LNCAP (cell line): ENCODE data around the gene SLC46A2.

Source experiments
- CTCF ChIP-seq: fragments of 450-650 bp; IDR thresholded peaks from 2 replicates; pipeline ENCODE4 v1.5.1; 2017; ENCODE audit warnings: mild to moderate bottlenecking

Gene SLC46A2

DNA sequence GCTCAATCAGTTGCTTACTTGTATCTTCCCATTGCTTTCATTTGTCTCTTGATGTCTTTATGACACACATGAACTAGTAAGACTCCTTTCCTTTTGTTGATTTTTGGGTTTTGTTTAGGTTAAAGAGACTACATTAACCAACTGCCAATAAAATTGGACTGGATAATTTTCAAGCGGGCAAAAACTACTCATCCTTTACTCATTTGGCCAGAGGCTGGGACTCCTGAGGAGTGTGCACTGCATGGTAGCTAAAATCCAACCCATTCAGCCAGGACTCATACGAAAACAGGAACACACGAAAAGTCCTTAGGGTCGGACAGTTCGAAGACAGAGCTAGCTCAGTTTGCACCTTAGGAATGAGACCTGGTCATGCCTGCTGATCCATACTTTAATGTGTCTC lies 6.0 kb downstream of the SLC46A2 start:
- TF ChIP-seq CTCF = no peak

DNA sequence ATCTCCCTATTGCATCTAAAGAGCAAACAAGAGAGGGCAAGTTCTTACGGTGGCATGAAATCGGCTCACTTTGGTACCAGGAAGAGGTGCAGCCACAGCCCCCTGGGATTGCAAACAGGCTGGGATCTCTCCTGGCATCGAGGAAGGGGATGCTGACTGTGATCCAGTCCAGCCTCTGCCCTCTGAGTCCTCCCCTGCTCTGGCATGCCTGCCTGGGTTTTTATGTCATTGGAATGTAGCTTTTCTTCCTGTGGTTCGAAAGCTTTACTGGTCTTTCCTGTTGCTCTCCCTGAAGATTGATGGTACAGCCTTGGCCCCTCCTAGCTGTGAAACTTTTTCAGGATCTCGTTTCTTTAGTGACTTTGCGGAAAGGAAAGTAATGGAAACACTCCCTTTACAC lies 6.6 kb downstream of the SLC46A2 start:
- no peak for TF ChIP-seq CTCF

DNA sequence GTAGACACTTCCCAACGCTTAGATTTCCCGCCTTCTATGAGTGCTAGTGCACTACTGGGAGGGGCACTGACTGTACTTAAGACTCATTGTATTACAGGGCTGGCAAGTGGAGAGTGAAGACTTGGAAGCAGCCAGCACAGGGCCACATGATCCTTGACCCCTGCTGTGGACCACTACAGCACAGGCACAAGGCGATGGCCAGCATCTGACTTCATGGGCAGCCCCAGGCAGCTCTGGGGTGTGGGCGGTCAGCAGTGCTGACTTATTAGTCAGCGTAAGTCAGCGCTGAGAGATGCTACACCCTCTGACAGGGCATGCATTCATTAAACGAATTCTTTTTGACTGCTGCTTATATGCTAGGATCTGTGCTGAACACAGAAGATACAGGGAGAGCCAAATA lies 9.3 kb downstream of the SLC46A2 start:
- no peak for TF ChIP-seq CTCF

DNA sequence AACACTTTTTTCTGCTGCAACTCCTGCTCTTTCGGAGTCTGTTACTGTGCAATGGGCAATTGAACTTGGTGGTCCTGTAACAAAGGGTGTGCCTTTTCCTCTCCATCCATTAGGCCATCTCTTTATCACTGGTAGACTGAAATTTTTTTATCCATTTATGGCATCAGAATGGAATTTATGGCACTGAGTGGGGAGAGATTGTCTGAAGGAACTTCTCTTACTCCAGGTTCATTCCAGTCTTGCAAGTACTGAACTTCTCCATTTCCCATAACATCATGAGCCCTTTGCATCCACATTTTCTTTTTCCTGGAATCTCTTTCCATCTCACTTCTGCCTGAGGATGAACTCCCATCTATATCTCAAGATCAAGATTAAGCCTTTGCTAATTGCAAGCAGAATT lies 10.0 kb downstream of the SLC46A2 start:
- TF ChIP-seq CTCF = no peak

DNA sequence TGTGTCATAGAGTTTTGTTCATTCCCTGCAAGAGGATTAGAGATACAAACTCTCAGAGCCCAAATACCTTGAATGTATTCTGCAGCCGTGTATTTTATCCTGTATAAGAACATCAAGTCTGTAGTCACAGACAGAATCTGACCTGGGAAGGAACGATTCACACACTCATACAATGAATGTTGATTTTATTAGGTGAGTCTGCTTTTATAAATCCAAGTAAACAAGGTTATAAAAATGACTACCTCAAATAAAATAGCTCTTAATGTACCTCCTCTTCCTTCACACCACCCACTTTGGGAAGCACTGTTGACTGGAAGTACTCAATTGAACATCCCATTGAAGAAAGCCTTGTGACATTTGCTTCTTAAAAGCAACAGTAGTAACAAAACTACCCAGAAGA lies 11.9 kb downstream of the SLC46A2 start:
- no peak for TF ChIP-seq CTCF

- no peak for TF ChIP-seq CTCF
These were observed 16.8 kb downstream of the SLC46A2 start for GRCh38 chr9:112873773-112874405.

GRCh38 chr9:112872019-112872418 lies 18.7 kb downstream of the SLC46A2 start:
- no peak for TF ChIP-seq CTCF

DNA sequence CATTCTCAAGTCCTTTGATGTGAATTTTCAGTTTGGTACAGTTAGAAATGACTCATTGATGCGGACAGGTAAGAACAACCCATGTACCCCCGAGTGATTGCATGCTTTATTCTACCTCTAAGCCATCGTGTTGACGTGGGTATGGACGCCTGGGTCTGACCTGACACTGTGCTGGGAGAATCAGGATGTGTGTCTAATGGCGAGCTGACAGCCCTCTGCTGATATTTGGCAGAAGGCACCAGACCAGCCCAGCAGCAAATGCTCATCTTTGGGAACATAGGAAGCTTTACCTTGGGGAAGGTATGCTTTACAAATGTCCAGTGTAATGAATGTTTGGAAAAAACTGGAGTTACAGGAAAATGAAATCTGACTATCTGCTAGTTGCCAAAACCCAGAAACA lies 20.1 kb downstream of the SLC46A2 start:
- TF ChIP-seq CTCF = no peak
